T47D (cell line): ENCODE measurements around the gene TAF11.
"Not testable (repeated sequence)": the region's sequence is repeated elsewhere in the genome, so short reads cannot be mapped to it uniquely, and the experiment has no call there.

Experiments
- DNase-seq, 2 experiments: peaks; one replicate each; pipeline versions ENCODE4 v3.0.0 to v3.0.0-alpha.2; 2011 to 2012; ENCODE audit warnings: low read depth in 1 of 2, low spot score in 1 of 2
- JUND ChIP-seq: IDR thresholded peaks from 2 replicates; pipeline ENCODE4 v1.6.1; 2012; ENCODE audit warnings: low read depth
- in situ Hi-C: cut with HindIII; loops from 2 replicates; pipeline ENCODE4 v1.10.0; 2016; ENCODE audit warnings: low sequenced_read_pairs, low pct_unique_long_range_greater_than_20kb

TAF11 gene

DNA sequence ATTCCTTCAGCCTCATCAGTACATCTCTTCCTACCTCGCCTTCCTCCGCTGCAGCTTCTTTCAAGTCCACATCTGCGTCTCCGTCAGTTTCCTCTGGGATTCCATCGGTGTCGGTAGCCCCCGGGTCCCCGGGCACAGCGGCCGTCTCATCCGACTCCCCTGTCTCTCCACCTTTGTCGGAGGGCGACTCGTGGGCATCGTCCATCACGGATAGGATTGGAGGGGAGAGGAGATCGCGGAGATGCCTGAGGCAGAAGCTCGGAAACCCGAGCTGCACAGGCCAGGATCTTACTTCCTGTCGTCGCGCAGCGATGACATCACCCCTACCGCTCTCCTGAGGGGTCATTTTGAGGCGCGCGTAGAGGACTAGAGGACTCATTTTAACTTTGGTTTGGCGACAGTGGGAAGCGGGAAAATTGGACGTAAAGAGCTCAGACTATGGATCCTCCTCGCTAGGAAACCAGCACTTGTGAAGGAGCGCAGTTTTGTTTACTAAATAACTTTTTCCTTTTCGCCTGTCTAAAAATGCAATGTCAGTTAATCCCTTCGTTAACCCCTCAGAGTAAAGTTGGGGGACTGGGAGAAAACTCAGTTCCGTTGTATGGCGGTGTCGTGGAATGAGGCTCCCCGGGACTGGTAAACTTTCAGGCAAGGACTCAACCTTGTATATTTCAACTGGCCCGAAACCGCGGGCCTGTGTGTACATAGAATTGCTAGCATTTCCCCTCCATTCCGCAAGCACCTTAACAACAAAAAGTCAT is at the start of gene TAF11:
Gene TAF11 (minus strand): TSS at position 290 of the 761 bp plus-strand sequence. CDS start 85 bp downstream, at position 205.
- DNase-seq = peak; percentile 62 to 97
- TF ChIP-seq JUND = no peak
- in situ Hi-C loops = no loop called here

DNA sequence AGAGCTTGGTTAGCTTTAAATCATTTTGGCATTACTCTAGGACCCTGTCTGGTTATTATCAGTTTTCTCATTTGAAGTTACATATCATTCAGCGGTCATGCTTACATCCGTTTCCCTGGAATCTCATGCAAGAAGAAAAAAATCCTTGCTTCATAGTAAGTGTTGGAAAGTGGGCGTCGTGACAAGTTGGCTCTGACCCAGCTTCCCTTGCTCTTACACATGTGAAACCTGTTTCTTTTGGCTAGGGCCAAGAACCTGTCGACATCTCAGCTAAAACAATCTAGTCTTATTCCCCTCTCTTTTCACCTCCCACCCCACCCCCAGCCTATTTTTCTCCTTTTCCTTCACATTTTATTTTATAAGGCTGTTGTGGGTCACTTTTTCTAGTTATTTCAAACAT is 46.7 kb upstream of the TAF11 start:
- no peak for TF ChIP-seq JUND
- DNase-seq = peak; percentile 34 to 64
- in situ Hi-C loops = no loop called here

- DNase-seq, in situ Hi-C loops: not testable (repeated sequence)
Observed at GRCh38 chr6:34932202-34932601, 44.4 kb upstream of the TAF11 start.

DNA sequence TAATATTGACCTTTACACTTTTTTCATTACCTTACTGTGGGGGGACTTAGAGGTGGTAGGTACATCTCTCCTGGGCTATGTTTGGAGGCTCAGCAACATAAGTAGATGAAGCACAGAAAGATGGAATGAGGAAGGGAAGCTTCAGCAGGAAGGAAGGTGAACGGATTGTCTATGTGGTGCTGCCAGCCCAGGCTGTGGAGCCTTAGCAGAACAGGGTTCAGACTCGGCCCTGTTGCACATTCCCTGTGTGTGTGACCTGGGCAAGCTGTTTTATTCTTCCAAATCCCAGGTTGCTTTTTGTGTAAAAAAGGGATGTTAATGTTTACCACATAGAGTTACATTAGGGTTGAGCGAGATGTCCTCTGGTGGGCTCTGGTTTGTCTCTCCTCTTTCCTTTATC is 42.4 kb upstream of the TAF11 start:
- no peak for TF ChIP-seq JUND
- DNase-seq = no peak
- in situ Hi-C loops = no loop called here

DNA sequence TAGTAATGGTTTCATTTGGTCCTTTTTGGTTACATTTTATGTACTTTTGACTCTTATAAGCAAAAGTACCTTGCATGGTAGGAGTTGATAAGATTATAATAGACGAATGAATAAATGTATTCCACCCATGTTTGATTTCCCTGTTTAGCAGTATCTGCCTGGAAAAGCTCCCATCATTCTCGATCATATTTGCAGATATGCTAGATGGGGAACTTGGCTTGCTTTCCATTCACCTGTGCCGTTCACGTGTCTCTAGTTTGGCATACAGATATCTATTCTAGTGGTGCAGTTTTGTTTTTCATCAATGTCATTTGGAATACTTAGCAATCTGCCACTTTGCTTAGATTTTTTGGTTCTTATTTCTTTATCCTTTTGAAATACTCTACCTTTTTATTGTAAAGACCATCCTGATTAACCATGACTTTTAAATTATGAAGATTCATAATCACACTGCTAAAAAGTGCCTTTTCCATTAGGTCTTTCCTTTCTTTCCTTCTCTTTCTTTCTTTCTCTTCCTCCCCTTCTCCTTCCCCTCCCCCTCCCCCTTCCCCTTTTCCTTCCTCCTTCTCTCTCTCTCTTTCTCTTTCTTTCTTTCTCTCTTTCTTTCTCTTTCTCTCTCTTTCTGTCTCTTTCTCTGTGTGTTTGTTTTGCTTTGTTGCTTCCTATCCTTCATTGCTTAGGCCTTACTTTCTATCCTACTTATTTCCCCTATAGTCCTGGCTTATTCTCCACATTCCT is 41.6 kb upstream of the TAF11 start:
- in situ Hi-C loops = no loop called here
- no peak for TF ChIP-seq JUND
- DNase-seq = no peak

DNA sequence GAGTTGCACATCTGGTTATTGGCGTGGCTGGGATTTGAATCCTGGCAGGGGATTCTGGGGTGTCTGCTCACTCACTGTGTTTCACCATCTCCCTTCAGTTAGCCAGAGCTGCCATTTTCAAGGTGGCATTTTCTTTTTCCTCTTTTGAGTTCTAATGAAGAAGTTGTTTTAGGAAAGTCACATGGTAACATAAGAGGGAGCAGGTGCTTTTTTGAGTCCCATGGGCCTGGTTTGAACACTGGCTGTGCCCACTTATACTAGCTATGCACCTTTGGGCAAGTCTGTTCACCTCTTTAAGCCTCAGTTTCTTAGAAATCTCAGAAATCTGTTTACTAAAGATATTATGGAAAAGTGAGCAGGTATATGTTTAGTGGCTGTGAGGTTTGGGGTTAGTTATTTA is 40.9 kb upstream of the TAF11 start:
- DNase-seq = no peak
- TF ChIP-seq JUND = no peak

DNA sequence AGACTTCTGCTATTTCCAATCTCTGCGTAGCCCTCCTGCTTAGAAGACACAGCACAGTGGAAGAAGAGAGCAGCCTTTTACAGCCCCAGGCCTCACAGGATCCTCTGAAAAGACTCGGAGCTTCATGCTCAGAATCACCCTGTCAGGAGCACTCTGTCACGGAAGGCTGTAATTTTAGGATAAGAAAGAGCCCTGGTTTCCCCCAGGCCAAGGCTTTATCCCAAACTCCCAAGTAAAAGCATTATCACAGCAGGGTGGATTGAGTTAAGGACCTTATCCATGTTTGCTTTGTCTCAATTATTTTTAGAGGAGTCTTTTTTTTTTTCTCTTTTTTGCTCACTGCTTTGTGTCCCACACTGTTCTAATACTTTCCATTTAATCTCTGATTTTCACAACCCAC is 40.4 kb upstream of the TAF11 start:
- TF ChIP-seq JUND = no peak

More for the DNA sequence above, 40.9 kb upstream of the TAF11 start:
- in situ Hi-C loops = no loop called here

DNA sequence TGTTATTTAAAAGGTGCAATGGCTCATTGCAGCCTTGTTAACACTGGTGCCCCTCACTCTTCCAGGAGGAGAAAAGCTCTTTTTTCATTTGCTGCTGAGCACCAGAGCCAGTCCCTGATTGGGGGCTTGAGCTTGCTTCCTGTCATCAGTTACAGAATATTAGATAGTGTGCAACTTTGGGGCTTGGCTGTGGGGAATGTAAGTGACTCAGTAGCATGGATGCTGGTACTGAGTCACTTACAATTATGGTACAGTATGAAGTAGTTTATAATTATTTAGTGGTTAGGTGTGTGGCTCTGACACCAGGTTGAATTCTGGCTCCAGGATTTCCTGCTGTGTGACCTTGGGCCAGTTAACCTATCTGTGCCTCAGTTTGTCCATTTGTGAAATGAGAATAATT is 38.8 kb upstream of the TAF11 start:
- in situ Hi-C loops = no loop called here
- no peak for TF ChIP-seq JUND
- no peak for DNase-seq

More for the DNA sequence above, 40.4 kb upstream of the TAF11 start:
- DNase-seq = no peak
- in situ Hi-C loops = no loop called here

DNA sequence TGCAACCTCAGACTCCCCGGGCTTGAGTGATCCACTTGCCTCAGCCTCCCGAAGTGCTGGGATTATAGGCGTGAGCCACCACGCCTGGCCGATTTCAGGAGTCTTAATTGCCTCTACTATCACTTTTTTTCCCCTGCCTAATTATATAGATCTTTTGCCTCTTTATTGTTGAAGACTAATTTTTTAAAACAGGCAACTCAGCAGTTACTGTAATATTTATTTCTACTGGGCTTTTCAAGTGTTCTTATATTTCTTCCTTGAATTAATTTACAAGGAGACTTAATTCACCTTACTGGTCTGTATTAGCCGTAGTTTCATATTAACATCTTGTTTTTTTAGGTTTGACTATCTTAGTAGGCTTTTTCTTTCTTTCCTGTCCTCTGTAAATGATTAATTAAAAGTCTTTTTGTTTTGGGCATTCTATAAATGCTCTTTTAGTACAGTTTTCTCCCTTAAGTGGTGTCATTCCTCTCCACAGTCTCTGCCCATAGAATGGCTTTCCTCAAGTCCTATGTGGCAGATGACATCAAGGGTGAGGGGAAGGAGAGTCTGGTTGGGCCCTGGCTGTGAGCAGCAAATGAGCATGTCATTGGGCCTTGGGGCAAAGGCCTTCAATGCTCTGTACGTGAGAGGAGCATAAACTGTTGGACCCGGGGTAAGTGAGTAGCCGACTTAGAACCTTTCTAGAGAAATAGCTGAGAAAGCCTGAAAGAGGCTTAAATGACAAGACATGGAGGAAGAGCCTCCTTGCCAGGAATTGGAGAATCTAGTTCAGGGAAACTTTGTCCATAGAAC is 37.2 kb upstream of the TAF11 start:
- in situ Hi-C loops = no loop called here
- no peak for TF ChIP-seq JUND
- DNase-seq = no peak

DNA sequence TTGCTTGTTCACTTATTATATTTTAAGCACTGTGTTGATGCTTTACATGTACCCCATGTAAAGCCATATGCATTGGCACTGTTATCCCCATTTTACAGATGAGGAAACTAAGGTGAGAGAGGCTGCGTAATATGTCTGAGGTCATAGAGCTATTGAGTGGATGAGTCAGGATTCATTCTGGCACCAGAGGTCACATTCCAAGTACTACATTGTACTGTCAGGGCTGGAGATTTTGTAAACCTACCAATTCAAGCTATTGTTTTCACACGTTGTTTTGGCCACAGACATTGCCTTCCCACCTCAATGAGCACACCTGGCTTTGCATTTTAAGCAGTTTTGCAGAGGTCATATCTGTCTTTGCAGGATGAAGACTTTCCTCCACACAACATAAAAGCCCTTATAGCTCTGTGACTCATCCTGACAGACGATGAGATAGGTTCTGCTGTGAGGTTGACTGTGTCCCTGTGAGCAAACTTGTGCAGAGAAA is 34.4 kb upstream of the TAF11 start:
- TF ChIP-seq JUND = no peak
- in situ Hi-C loops = no loop called here
- DNase-seq = no peak

- no peak for DNase-seq
- in situ Hi-C loops = no loop called here
- no peak for TF ChIP-seq JUND
Observed at GRCh38 chr6:34920097-34920496, 32.3 kb upstream of the TAF11 start.

DNA sequence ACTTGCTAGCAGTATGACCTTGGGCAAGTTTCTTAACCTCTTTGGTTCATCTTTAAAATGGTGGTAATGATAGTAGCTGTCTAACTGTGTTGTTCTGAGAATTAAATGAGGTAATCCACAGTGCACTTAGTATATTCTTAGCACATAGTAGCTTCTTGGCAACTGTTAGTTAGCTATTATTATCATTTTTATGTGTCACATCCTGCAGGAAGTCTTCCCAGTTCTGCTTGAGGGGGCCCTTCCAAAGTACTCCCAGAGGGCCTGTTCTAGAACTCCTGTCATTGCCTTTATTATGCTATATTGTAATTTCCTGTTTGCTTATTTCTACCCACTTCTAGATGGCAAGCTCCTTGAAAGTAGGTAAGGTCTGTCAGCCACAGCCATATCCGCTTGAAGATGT is 31.8 kb upstream of the TAF11 start:
- no peak for DNase-seq
- in situ Hi-C loops = no loop called here
- TF ChIP-seq JUND = no peak
